HFFc6 (cell line): ENCODE results near the gene PCDHGA9. TPM values are rescaled to one million over a fixed set of nuclear protein-coding genes. Genes with fewer than 3 reads are reported as not detected.
A peak's percentile ranks its signal among the peaks of the same experiment; 100 is the strongest.

ENCODE experiments used
- DNase-seq: peaks from one replicate; pipeline ENCODE4 v3.0.0-alpha.2; 2018
- H3K27ac Mint-ChIP-seq: 2 replicates; pipeline ENCODE4 v1.8.0; 2020; ENCODE audit warnings: mild to moderate bottlenecking, mixed read lengths
- H3K27me3 Mint-ChIP-seq: 2 replicates; pipeline ENCODE4 v1.8.0; 2021; ENCODE audit warnings: mild to moderate bottlenecking, moderate library complexity, mixed read lengths; ENCODE audit not compliant: insufficient read depth
- H3K36me3 Mint-ChIP-seq: 2 replicates; pipeline ENCODE4 v1.8.0; 2021; ENCODE audit warnings: low read depth, mixed read lengths
- H3K4me1 Mint-ChIP-seq: 2 replicates; pipeline ENCODE4 v1.8.0; 2020; ENCODE audit warnings: low read depth, mixed read lengths
- H3K4me3 Mint-ChIP-seq: 2 replicates; pipeline ENCODE4 v1.8.0; 2020; ENCODE audit warnings: mild to moderate bottlenecking, moderate library complexity, mixed read lengths
- H3K9me3 Mint-ChIP-seq: 2 replicates; pipeline ENCODE4 v1.8.0; 2020; ENCODE audit warnings: mild to moderate bottlenecking, mixed read lengths
- CTCF ChIP-seq: fragments of 200-600 bp; sonication (generic); IDR thresholded peaks from 2 replicates; pipeline ENCODE4 v1.5.0; 2021; ENCODE audit warnings: antibody characterized with exemption, mild to moderate bottlenecking
- total RNA-seq, 6 experiments: library from RNA; stranded (reverse); fragmentation: NEBNext Ultra II Directional; extraction: Animal tissue kit (Norgen Biotek cat#: 25700); gene quantifications; 2 replicates in 1 of 6; 3 replicates in 5 of 6; pipeline ENCODE4 v1.2.3, GENCODE V29; 2021

The PCDHGA9 gene
- total RNA-seq, 6 experiments from 2014 or later: 0.69 to 1.6 (median 0.88) TPM

- Mint-ChIP-seq H3K4me3 (peak within 1 kb of the TSS; percentile 88), H3K27ac (peak within 1 kb of the TSS; percentile 73), H3K36me3 (peaks cover 53% of the 10 kb centered on the region), H3K9me3 (peaks cover 61% of the 10 kb centered on the region), H3K27me3 (peaks cover 3% of the 10 kb centered on the region), H3K4me1 (peaks cover 20% of the 10 kb centered on the region)
- TF ChIP-seq CTCF: peak; percentile 70
- peak; percentile 73 for DNase-seq
These were observed 32.4 kb upstream of the PCDHGA9 start, which contains the start of gene PCDHGB3 for GRCh38 chr5:141369994-141370848. Gene PCDHGB3, plus strand, starts transcription at chr5:141370242. Its CDS starts 153 bp downstream, at chr5:141370395.

- TF ChIP-seq CTCF: no peak
- peaks cover 52% of the 10 kb centered on the region for H3K36me3 Mint-ChIP-seq
- H3K27me3 Mint-ChIP-seq: peaks cover 2% of the 10 kb centered on the region
- H3K27ac Mint-ChIP-seq: no peak overlapping the region
- peaks cover 20% of the 10 kb centered on the region for H3K4me1 Mint-ChIP-seq
- H3K4me3 Mint-ChIP-seq: no peak overlapping the region
- peaks cover 59% of the 10 kb centered on the region for H3K9me3 Mint-ChIP-seq
- DNase-seq: no peak
These were observed 30.8 kb upstream of the PCDHGA9 start for GRCh38 chr5:141371572-141372475.

GRCh38 chr5:141373673-141374317 lies 28.8 kb upstream of the PCDHGA9 start, which contains the start of gene PCDHGA6:
Gene PCDHGA6, plus strand, starts transcription at chr5:141373891. Its CDS starts 193 bp downstream, at chr5:141374084.
- Mint-ChIP-seq H3K27ac (no peak within 1 kb of the TSS), H3K4me1 (peaks cover 20% of the 10 kb centered on the region), H3K9me3 (peaks cover 63% of the 10 kb centered on the region), H3K27me3 (peaks cover 2% of the 10 kb centered on the region), H3K4me3 (no peak within 1 kb of the TSS; the same call in 1 of the 2 replicates), H3K36me3 (peaks cover 57% of the 10 kb centered on the region)
- DNase-seq: no peak
- peak; percentile 50 for TF ChIP-seq CTCF

- peaks cover 57% of the 10 kb centered on the region for H3K36me3 Mint-ChIP-seq
These were observed 28.0 kb upstream of the PCDHGA9 start for GRCh38 chr5:141374627-141375026.

More at GRCh38 chr5:141374627-141375026, 28.0 kb upstream of the PCDHGA9 start:
- TF ChIP-seq CTCF: no peak
- Mint-ChIP-seq H3K27ac (no peak overlapping the region), H3K4me1 (peaks cover 15% of the 10 kb centered on the region), H3K4me3 (no peak overlapping the region), H3K9me3 (peaks cover 63% of the 10 kb centered on the region), H3K27me3 (peaks cover 2% of the 10 kb centered on the region)
- DNase-seq: no peak
